DND-41 (cell line): ENCODE results near the gene MEGF6.

Source experiments
- ATAC-seq: fragments of 200-7000 bp; cut with Tn5 transposase; 3 replicates; pipeline ENCODE4 v1.9.1; 2021; ENCODE audit warnings: low read depth; ENCODE audit not compliant: insufficient read depth
- DNase-seq: peaks from one replicate; pipeline ENCODE4 v3.0.0-alpha.2; 2020
- H2AFZ ChIP-seq: 2 replicates; pipeline ENCODE4 v1.6.0; 2012; ENCODE audit warnings: low read depth, low read length
- H3K27ac ChIP-seq: 2 replicates; pipeline ENCODE4 v1.5.1; 2012; ENCODE audit warnings: low read length, inconsistent platforms
- H3K27me3 ChIP-seq: fragments of 200-600 bp; sonication (generic); 2 replicates; pipeline ENCODE4 v1.6.0; 2012; ENCODE audit warnings: low read length, mild to moderate bottlenecking, inconsistent platforms; ENCODE audit not compliant: insufficient read depth, poor library complexity
- H3K36me3 ChIP-seq: 2 replicates; pipeline ENCODE4 v1.5.1; 2012; ENCODE audit warnings: low read length, inconsistent platforms; ENCODE audit not compliant: insufficient read depth
- H3K4me1 ChIP-seq: 2 replicates; pipeline ENCODE4 v1.5.1; 2012; ENCODE audit warnings: mild to moderate bottlenecking, low read length; ENCODE audit not compliant: insufficient read depth
- H3K4me2 ChIP-seq: 2 replicates; pipeline ENCODE4 v1.6.0; 2012; ENCODE audit warnings: mild to moderate bottlenecking, moderate library complexity, low read length, inconsistent platforms; ENCODE audit not compliant: insufficient read depth
- H3K4me3 ChIP-seq, 2 experiments: fragments of 200-600 bp in 1 of 2; shearing (Covaris generic) in 1 of 2; 2 replicates each; pipeline ENCODE4 v1.5.1; 2012 to 2016; ENCODE audit warnings: inconsistent platforms in 2 of 2, low read length in 2 of 2, mild to moderate bottlenecking in 2 of 2, low read depth in 1 of 2, moderate library complexity in 1 of 2
- H3K79me2 ChIP-seq: 2 replicates; pipeline ENCODE4 v1.6.0; 2012; ENCODE audit warnings: low read length, inconsistent platforms; ENCODE audit not compliant: insufficient read depth
- H3K9ac ChIP-seq: 2 replicates; pipeline ENCODE4 v1.6.0; 2012; ENCODE audit warnings: low read depth, mild to moderate bottlenecking, inconsistent platforms, low read length, moderate library complexity
- H3K9me3 ChIP-seq: 2 replicates; pipeline ENCODE4 v1.5.1; 2012; ENCODE audit warnings: low read length, moderate library complexity, mild to moderate bottlenecking, inconsistent platforms; ENCODE audit not compliant: insufficient read depth, severe bottlenecking
- H4K20me1 ChIP-seq: 2 replicates; pipeline ENCODE4 v1.6.0; 2012; ENCODE audit warnings: low read length; ENCODE audit not compliant: insufficient read depth
- CTCF ChIP-seq: IDR thresholded peaks from 2 replicates; pipeline ENCODE4 v1.5.1; 2012; ENCODE audit warnings: borderline replicate concordance, low read length, moderate library complexity, mild to moderate bottlenecking; ENCODE audit not compliant: poor library complexity, severe bottlenecking; ENCODE audit errors: extremely low read depth
- EZH2 ChIP-seq: IDR thresholded peaks from 3 replicates; pipeline ENCODE4 v1.6.1; 2012; ENCODE audit warnings: borderline replicate concordance, low read depth, mild to moderate bottlenecking, moderate library complexity, low read length, inconsistent platforms; ENCODE audit not compliant: severe bottlenecking

The MEGF6 gene

GRCh38 chr1:3507636-3508275 lies 103.6 kb downstream of the MEGF6 start:
- DNase-seq (no peak), ATAC-seq (no peak)
- H4K20me1 ChIP-seq, result no peaks in the 10 kb centered on the region; the same call in none of the 2 replicates
- H3K4me1 ChIP-seq, result no peaks in the 10 kb centered on the region
- H3K9ac ChIP-seq, result no peak overlapping the region
- H3K4me2 ChIP-seq, result no peak overlapping the region
- H3K36me3 ChIP-seq, result no peaks in the 10 kb centered on the region
- H3K27ac ChIP-seq, result no peak overlapping the region
- TF ChIP-seq CTCF (no peak), EZH2 (no peak)
- no peaks in the 10 kb centered on the region for H3K27me3 ChIP-seq
- H3K4me3 ChIP-seq, result no peak overlapping the region
- no peaks in the 10 kb centered on the region for H3K79me2 ChIP-seq
- no peak overlapping the region for H2AFZ ChIP-seq
- H3K9me3 ChIP-seq, result no peaks in the 10 kb centered on the region

GRCh38 chr1:3506943-3507342 lies 104.4 kb downstream of the MEGF6 start:
- DNase-seq (no peak), ATAC-seq (no peak)
- no peaks in the 10 kb centered on the region for H3K9me3 ChIP-seq
- H4K20me1 ChIP-seq, result peaks cover 6% of the 10 kb centered on the region
- H3K4me3 ChIP-seq, result no peak overlapping the region
- H3K36me3 ChIP-seq, result no peaks in the 10 kb centered on the region
- no peaks in the 10 kb centered on the region for H3K27me3 ChIP-seq
- no peak overlapping the region for H2AFZ ChIP-seq
- no peaks in the 10 kb centered on the region for H3K79me2 ChIP-seq
- no peak overlapping the region for H3K27ac ChIP-seq
- TF ChIP-seq CTCF, result no peak
- no peak for TF ChIP-seq EZH2
- no peak overlapping the region for H3K4me2 ChIP-seq
- H3K4me1 ChIP-seq, result no peaks in the 10 kb centered on the region
- H3K9ac ChIP-seq, result no peak overlapping the region

- Histone ChIP-seq H3K4me1 (no peaks in the 10 kb centered on the region), H3K9ac (no peak overlapping the region), H3K9me3 (no peaks in the 10 kb centered on the region), H2AFZ (no peak overlapping the region), H3K4me2 (no peak overlapping the region), H3K36me3 (no peaks in the 10 kb centered on the region), H3K79me2 (no peaks in the 10 kb centered on the region), H4K20me1 (peaks cover 8% of the 10 kb centered on the region), H3K4me3 (no peak overlapping the region), H3K27me3 (no peaks in the 10 kb centered on the region), H3K27ac (no peak overlapping the region)
- ATAC-seq, result no peak
- TF ChIP-seq CTCF (no peak), EZH2 (no peak)
- no peak for DNase-seq
Observed at GRCh38 chr1:3506041-3506440, 105.3 kb downstream of the MEGF6 start.
